ENCODE results near the gene TUBA3C. TPM values are rescaled to one million over a fixed set of nuclear protein-coding genes. Genes with fewer than 3 reads are reported as not detected.

The TUBA3C gene
- not detected for total RNA-seq

GRCh38 chr13:19181621-19182485 lies at the start of gene TUBA3C:
Gene TUBA3C, minus strand, starts transcription at chr13:19181824. Its CDS starts 77 bp downstream, at chr13:19181747.
- no peak for TF ChIP-seq CTCF (IDR thresholded peaks at IDR 0.05; ENCODE audit: low read depth)

DNA sequence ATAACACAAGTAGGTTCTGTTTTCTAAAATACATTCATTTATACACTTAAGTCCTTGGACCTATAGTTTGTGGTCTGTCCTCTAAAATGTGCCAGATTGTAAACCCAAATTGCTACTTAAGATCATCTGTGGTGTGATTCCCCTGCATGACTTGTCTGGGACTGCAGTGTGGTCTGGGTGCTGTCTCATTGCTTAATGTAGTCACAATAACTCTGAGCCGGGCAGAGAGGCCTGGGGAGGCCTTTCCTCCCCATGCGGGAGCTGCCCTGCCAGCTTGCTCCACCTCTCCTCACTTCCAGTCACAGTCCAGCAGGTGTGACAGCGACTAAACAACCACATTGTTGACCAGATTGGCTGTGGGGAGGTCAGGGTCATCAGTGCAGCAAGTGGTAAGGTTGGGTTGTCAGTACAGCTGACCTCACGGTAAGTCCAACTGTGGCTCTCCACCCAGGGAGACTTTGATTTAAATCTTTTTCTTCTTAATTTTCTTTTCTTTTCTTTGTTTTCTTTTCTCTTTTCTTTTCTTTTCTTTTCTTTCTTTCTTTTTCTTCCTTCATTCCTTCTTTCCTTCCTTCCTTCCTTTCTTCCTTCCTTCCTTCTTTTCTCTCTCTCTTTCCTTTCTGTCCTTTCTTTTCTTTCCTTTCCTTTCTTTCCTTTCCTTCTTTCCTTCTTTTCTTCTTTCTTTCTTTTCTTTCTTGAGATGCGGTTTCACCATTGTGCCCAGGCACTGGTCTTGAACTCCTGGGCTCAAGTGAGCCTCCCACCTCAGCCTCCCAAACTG lies 4.4 kb upstream of the TUBA3C start:
- TF ChIP-seq CTCF (IDR thresholded peaks at IDR 0.05; ENCODE audit: low read depth) = no peak

GRCh38 chr13:19185086-19185864 lies 3.7 kb upstream of the TUBA3C start:
- no peak for TF ChIP-seq CTCF (IDR thresholded peaks at IDR 0.05; ENCODE audit: low read depth)

- TF ChIP-seq CTCF (IDR thresholded peaks at IDR 0.05; ENCODE audit: low read depth) = no peak
These were observed 2.6 kb upstream of the TUBA3C start for GRCh38 chr13:19184176-19184575.

DNA sequence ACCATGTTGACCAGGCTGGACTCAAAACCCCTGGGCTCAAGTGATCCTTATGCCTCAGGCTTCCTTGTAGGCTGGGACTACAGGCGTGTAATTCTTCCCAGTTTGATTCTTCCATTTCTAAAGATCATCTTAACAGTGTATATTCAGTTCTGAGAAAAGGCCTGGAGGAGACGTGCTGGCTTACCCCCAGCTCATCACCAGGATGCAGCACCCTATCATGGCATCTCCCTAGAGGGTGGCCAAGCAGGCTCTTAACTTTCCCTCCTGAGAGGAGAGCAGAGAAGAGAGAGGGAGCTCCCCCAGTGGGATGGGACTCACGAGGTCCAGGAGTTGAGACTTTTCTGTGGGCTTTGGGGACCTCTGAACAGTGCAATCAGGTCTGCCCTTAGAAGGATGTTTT lies 2.1 kb upstream of the TUBA3C start:
- TF ChIP-seq CTCF (IDR thresholded peaks at IDR 0.05; ENCODE audit: low read depth) = no peak

GRCh38 chr13:19182536-19182935 lies 912 bp upstream of the TUBA3C start:
- no peak for TF ChIP-seq CTCF (IDR thresholded peaks at IDR 0.05; ENCODE audit: low read depth)
